ENCODE measurements around the gene PIGB. TPM values are rescaled to one million over a fixed set of nuclear protein-coding genes. Genes with fewer than 3 reads are reported as not detected.

Gene PIGB
- total and polyA plus RNA-seq, 2 of the 13 experiments (the other 11 are each of a cell fraction or from before 2014, with no cell fraction given) = 14.5 to 19.1 TPM

- Histone ChIP-seq H2AFZ (ENCODE audit: low read length) (no peak overlapping the region), H3K4me3 (replicated peaks in 1 of 3; ENCODE audit: insufficient read depth in 1 of 3, low read depth in 2 of 3, low read length in 3 of 3) (no peak overlapping the region), H3K79me2 (ENCODE audit: insufficient read depth, low read length) (no peaks in the 10 kb centered on the region), H3K9ac (ENCODE audit: insufficient read depth, low read depth, low read length) (no peak overlapping the region), H3K27ac (ENCODE audit: extremely low read length, insufficient read depth, low read length) (no peak overlapping the region), H3K27me3 (ENCODE audit: control insufficient read depth in 1 of 2, insufficient read depth in 2 of 2, low read length in 2 of 2) (no peaks in the 10 kb centered on the region), H3K4me2 (ENCODE audit: low read depth, low read length) (no peak overlapping the region), H3K36me3 (replicated peaks in 1 of 2; ENCODE audit: control insufficient read depth in 1 of 2, insufficient read depth in 2 of 2, low read length in 2 of 2) (0 out of 5 replicates have a peak, but pooled peaks cover 0 to 6% of the 10 kb centered on the region in 2 experiments), H4K20me1 (ENCODE audit: insufficient read depth, low read length) (no peaks in the 10 kb centered on the region), H3K9me3 (ENCODE audit: low read length) (no peaks in the 10 kb centered on the region), H3K4me1 (ENCODE audit: insufficient read depth, low read length) (no peaks in the 10 kb centered on the region)
- intact Hi-C loops (cut with micrococcal nuclease; ENCODE audit: unreplicated experiment) (no loop called here), in situ Hi-C loops (cut with HindIII; ENCODE audit: extremely low pct_ligation_motif_present, low pct_unique_long_range_greater_than_20kb) (no loop called here)
- no peak for TF ChIP-seq KDM3A (CRISPR knock-in tag; IDR thresholded peaks at IDR 0.05; ENCODE audit: low read depth)
- TF ChIP-seq ZNF792 (CRISPR knock-in tag; IDR thresholded peaks at IDR 0.05) = no peak
- TF ChIP-seq ZNF331 (CRISPR knock-in tag; IDR thresholded peaks at IDR 0.05) = no peak
- no peak for TF ChIP-seq ZFP91 (CRISPR knock-in tag; IDR thresholded peaks at IDR 0.05; ENCODE audit: borderline replicate concordance)
- TF ChIP-seq THRA (CRISPR knock-in tag; IDR thresholded peaks at IDR 0.05; ENCODE audit: borderline replicate concordance) = no peak
- TF ChIP-seq TEAD3 (CRISPR knock-in tag; optimal IDR thresholded peaks at IDR 0.05; ENCODE audit: borderline replicate concordance) = no peak
- TF ChIP-seq TBP (CRISPR knock-in tag; IDR thresholded peaks at IDR 0.05) = no peak
- TF ChIP-seq XRCC5 (optimal IDR thresholded peaks at IDR 0.05; ENCODE audit: low read length) = no peak
- no peak for TF ChIP-seq ZNF770 (CRISPR knock-in tag; IDR thresholded peaks at IDR 0.05)
- no peak for TF ChIP-seq ZKSCAN1 (IDR thresholded peaks at IDR 0.05; ENCODE audit: low read length)
- TF ChIP-seq TOE1 (CRISPR knock-in tag; IDR thresholded peaks at IDR 0.05) = no peak
- TF ChIP-seq ZNF337 (CRISPR knock-in tag; IDR thresholded peaks at IDR 0.05; ENCODE audit: borderline replicate concordance, low read depth) = no peak
- TF ChIP-seq ZNF432 (CRISPR knock-in tag; IDR thresholded peaks at IDR 0.05; ENCODE audit: borderline replicate concordance) = no peak
- ATAC-seq (no peak), FAIRE-seq (no peak), DNase-seq (ENCODE audit: low spot score) (no peak)
- 93% methylated on average over 2 of the region's 2 CpGs for WGBS (ENCODE audit: low lambda C conversion rate)
- ChIA-PET CTCF (ENCODE audit: low intra/inter-chr PET ratio, low total read pairs) (no interaction called here), POLR2A (no interaction called here)
- no TSS peak for BruUV-seq (replicated peaks)
Measured at GRCh38 chr15:55343168-55343567, 24.1 kb downstream of the PIGB start.

Data from HepG2 (cell line).